GM18907 (cell line): ENCODE data around the gene UBAC1.

Source experiments
- ATAC-seq: cut with Tn5 transposase; IDR thresholded peaks from one replicate; pipeline ENCODE4 v1.9.1; 2021; ENCODE audit warnings: mild to moderate bottlenecking, moderate library complexity; ENCODE audit not compliant: unreplicated experiment

Gene UBAC1

GRCh38 chr9:135885100-135885853 lies 75.9 kb downstream of the UBAC1 start:
- no peak for ATAC-seq

- ATAC-seq = no peak
These were observed 76.7 kb downstream of the UBAC1 start for GRCh38 chr9:135884328-135885035.

GRCh38 chr9:135883410-135884089 lies 77.6 kb downstream of the UBAC1 start:
- no peak for ATAC-seq
